GM12874 (cell line): Measurements from ENCODE around the gene SCLT1.

ENCODE experiments used
- CTCF ChIP-seq: IDR thresholded peaks from 2 replicates; pipeline ENCODE4 v1.5.1; 2011; ENCODE audit warnings: low read depth, mild to moderate bottlenecking, control low read depth, low read length, moderate library complexity; ENCODE audit not compliant: insufficient read depth

Gene SCLT1

DNA sequence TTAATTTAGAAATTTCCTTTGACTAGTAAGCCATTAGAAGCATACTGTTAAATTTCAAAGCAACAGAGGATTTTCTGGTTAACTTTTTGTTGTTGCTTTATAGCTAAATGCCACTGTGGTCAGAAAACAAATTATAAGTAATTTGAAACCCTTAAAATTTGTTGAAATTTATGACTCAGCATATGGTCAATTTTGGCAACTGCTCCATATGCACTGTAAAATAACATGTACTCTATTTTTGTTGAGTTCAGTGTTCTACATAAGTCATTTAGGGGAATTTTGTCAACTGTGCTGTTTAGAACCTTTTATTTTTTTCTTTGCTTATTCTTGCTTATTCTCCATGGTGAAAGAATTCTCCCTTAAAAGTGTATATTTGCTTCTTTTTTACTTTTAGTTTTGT lies 28.6 kb downstream of the SCLT1 start:
- TF ChIP-seq CTCF: no peak

DNA sequence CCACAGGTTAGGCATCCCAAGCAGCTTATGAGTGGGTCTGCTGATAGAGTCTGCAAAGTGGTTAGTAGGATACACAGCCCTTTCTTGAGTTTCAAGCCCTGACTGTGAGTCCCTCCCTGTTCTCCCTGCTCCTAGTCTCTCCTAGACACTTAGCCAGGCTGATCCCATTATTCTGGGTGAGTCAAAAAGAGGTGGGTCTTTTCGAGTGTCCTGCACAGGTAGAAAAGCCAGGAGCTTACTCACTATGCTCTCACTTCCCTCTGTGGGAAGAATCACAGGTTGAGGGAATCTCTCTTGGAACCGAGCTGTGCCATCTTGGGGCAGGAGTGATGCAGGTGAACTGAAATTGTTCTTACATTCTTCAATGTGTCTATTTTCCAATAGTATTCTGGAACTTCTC lies 29.7 kb downstream of the SCLT1 start:
- no peak for TF ChIP-seq CTCF

DNA sequence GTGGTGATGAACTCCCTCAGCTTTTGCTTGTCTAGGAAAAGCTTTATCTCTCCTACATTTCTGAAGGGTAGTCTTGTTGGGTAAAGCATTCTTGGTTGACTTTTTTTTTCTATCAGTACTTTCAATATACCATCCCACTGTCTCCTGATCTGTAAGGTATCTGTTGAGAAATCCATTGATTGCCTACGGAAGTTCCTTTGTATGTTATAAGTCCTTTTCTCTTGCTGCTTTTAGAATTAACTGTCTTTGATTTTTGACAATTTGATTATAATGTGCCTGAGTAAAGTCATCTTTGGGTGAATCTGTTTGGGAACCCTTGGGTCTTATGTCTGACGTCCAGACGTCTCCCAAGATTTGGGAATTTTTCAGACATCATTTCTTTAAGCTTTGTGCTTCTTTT lies 30.8 kb downstream of the SCLT1 start:
- no peak for TF ChIP-seq CTCF

DNA sequence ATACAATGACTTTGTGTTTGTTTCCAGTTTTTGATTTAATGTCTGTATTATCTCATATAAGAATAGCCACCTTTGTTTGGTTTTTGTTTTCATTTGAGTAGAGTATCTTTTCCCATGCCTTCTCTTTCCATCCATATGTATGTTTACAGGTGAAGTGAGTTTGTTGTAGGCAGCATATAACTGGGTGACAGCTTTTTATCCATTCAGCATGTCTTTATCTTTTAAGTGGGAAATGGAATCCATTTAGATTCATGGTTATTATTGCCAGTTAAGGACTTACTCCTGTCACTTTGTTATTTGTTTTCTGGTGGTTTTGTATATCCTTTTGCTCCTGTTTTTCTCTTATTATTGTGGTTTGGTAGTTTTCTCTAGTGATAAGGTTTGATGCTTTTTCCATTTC lies 34.3 kb downstream of the SCLT1 start:
- no peak for TF ChIP-seq CTCF

GRCh38 chr4:129046055-129046959 lies 47.0 kb downstream of the SCLT1 start:
- no peak for TF ChIP-seq CTCF

DNA sequence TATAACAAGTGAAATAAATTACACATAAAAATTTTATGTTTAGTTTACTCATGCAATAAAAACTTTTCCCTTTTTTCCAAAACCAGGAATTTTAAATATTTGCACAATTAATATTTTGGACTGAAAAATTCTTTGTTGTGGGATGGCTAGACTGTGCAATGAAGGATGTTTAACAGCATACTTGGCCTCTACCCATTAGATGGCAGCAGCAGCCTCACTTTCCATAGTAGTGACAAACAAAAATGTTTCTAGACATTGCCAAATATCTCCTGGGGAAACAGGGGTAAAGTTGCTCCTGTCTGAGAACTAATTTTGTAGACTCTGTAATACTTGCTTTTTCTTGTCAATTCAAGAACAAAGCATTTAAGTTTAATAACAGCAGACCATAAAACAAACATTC lies 49.8 kb downstream of the SCLT1 start:
- no peak for TF ChIP-seq CTCF

GRCh38 chr4:129040471-129040870 lies 52.9 kb downstream of the SCLT1 start:
- TF ChIP-seq CTCF: no peak

DNA sequence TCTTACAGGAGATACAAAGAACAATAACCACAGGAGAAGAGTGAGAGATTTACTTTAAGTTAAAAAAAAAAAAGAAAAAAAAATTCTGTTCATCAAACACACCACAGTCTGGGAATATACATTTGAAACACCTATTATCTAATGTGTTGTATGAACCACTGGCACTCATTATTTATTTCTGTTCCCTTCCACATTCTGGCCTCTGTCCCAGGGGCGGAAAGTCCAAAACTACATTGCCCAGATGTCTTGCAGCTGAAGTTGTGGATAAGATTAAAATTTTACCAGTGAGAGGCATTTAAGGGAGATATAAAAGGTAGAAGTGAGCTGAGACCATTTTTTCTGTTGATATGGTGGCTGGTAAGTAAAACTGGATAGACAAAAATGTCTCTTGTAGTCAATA lies 56.2 kb downstream of the SCLT1 start:
- TF ChIP-seq CTCF: no peak
